Thyroid gland (tissue), 4 donors: ENCODE results near the gene DPP4.

Experiments used
- CTCF ChIP-seq, 6 experiments: fragments of 200-600 bp in 3 of 6; fragments of 450-650 bp in 3 of 6; sonication (generic) in 3 of 6; IDR thresholded peaks; one replicate each; pipeline ENCODE4 v1.5.1; 2016 to 2019; ENCODE audit warnings: antibody characterized with exemption in 6 of 6, mild to moderate bottlenecking in 2 of 6, inconsistent platforms in 1 of 6, moderate library complexity in 1 of 6
- POLR2A ChIP-seq, 2 donors: fragments of 450-650 bp; IDR thresholded peaks; one replicate each; pipeline ENCODE4 v1.6.1; 2017; ENCODE audit warnings: antibody characterized with exemption in 2 of 2, mild to moderate bottlenecking in 2 of 2, moderate library complexity in 1 of 2

- TF ChIP-seq POLR2A (IDR thresholded peaks at IDR 0.05) (no peak), CTCF (IDR thresholded peaks at IDR 0.05) (no peak)
Measured at GRCh38 chr2:162069267-162069903, 4.6 kb downstream of the DPP4 start.
